HG02642 (cell line): ENCODE measurements around the gene SLC44A3.

Experiments used
- ATAC-seq: cut with Tn5 transposase; IDR thresholded peaks from one replicate; pipeline ENCODE4 v1.9.1; 2021; ENCODE audit warnings: mild to moderate bottlenecking; ENCODE audit not compliant: unreplicated experiment, poor library complexity

SLC44A3 gene

GRCh38 chr1:94865360-94865759 is 45.2 kb downstream of the SLC44A3 start:
- no peak for ATAC-seq

- no peak for ATAC-seq
These were observed 46.1 kb downstream of the SLC44A3 start for GRCh38 chr1:94866164-94866807.

- no peak for ATAC-seq
These were observed 50.9 kb downstream of the SLC44A3 start for GRCh38 chr1:94871031-94871430.

- ATAC-seq: no peak
These were observed 52.8 kb downstream of the SLC44A3 start for GRCh38 chr1:94872771-94873495.

- ATAC-seq: peak; percentile 82
These were observed 53.6 kb downstream of the SLC44A3 start for GRCh38 chr1:94873520-94874351.

GRCh38 chr1:94874423-94874822 is 54.3 kb downstream of the SLC44A3 start:
- no peak for ATAC-seq

- no peak for ATAC-seq
These were observed 55.6 kb downstream of the SLC44A3 start for GRCh38 chr1:94875794-94876193.

- no peak for ATAC-seq
These were observed 56.2 kb downstream of the SLC44A3 start for GRCh38 chr1:94876362-94876761.

- no peak for ATAC-seq
These were observed 58.2 kb downstream of the SLC44A3 start for GRCh38 chr1:94878329-94878728.

GRCh38 chr1:94883691-94884090 is 63.5 kb downstream of the SLC44A3 start:
- no peak for ATAC-seq

- ATAC-seq: no peak
These were observed 63.9 kb downstream of the SLC44A3 start for GRCh38 chr1:94884106-94884505.

GRCh38 chr1:94884507-94884906 is 64.3 kb downstream of the SLC44A3 start:
- ATAC-seq: no peak

GRCh38 chr1:94886361-94886760 is 66.2 kb downstream of the SLC44A3 start:
- ATAC-seq: no peak

GRCh38 chr1:94887106-94887505 is 66.9 kb downstream of the SLC44A3 start:
- no peak for ATAC-seq

- ATAC-seq: no peak
These were observed 67.5 kb downstream of the SLC44A3 start for GRCh38 chr1:94887603-94888171.

- no peak for ATAC-seq
These were observed 68.0 kb downstream of the SLC44A3 start for GRCh38 chr1:94888201-94888600.

- no peak for ATAC-seq
These were observed 72.6 kb downstream of the SLC44A3 start for GRCh38 chr1:94892604-94893254.

- no peak for ATAC-seq
These were observed 74.5 kb downstream of the SLC44A3 start for GRCh38 chr1:94894630-94895029.

GRCh38 chr1:94895518-94895917 is 75.4 kb downstream of the SLC44A3 start:
- ATAC-seq: no peak
